NCI-H82 treated with DMSO at 0.1 percent for 48 hours (cell line): Measurements from ENCODE around the gene NTPCR.
A peak's percentile ranks its signal among the peaks of the same experiment; 100 is the strongest.
"Not testable (repeated sequence)": the region's sequence is repeated elsewhere in the genome, so short reads cannot be mapped to it uniquely, and the experiment has no call there.

Experiments used
- DNase-seq: peaks from one replicate; lab custom pipeline; 2025; ENCODE audit not compliant: unreplicated experiment; lab: John Stamatoyannopoulos, UW

NTPCR gene

DNA sequence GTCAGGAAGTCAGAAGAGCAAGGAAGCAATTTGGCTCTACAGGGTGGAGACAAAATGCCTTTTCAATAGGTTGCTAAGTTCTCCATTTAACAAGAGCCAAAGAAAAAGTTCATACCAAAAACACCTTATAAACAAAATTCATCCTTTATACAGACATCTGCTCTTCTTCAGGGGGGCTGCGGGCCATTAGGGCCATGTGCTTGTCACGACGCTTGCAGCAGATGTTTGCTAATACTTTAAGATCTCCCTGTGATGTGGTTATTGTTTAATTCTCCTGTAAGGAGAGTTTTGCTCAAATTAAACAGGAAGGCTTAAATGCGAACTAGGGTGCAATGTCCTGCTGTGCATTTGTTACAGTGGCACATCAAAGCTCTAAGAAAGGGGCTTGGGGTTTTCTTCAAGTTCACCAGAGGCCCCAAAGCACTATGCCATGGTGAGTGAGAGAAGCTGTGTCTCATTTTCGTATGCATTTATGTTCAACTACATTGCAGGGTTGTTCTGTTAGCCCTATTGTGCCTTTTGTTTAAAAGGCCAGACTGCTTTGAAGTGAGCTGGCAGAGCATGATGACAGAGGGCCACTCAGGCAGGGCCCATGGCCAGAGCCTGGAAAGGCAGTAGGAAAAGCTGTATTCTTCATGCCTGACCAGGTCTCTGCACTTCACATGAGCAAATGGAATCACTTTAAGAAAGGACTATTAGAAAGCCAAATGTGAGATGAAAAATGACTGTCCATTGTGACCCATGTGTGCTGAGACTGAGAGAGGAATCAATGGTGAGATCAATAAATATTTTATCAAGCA lies 24.8 kb upstream of the NTPCR start:
- DNase-seq: peak; percentile 12

DNA sequence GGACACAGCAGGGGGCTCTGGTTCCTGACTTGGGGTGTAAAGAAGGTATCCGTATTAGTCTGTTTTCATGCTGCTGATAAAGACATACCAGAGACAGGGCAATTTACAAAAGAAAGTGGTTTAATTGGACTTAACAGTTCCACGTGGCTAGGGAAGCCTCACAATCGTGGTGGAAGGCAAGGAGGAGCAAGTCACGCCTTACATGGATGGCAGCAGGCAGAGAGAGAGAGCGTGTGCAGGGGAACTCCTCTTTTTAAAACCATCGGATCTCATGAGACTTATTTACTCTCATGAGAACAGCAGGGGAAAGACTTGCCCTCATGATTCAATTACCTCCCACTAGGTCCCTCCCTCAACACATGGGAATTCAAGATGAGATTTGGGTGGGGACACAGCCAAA lies 23.2 kb upstream of the NTPCR start:
- not testable (repeated sequence) for DNase-seq

DNA sequence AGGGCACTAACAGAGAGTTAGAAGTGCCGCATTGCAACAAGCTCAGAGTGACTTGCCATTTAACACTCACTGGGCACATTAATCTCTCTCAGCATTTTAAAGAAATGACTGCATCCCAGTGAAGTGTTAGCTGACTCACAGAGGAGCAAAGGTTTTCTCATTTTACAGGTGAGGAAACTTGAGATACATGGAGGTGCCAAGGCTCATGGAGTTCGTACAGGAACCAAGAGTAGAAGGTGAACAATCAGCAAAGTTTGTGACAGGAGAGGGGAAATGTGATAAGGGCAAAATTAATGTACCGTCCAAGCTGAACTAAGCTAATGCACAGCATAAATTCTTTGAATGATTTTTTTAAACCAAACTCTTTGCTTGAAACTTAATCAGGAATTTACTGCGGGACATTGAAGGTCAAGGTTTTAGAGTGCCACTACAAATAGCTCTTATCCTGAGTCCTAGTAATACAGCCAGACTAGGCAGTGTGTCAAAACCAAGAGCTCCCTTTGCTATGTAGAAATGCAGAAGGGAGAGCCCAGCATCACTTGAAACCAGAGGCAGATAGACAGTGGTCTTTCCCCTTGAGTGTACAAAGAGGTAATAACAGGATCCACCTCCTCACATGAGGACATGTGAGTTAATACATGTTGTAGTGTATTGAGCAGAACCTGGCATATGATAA lies 22.4 kb upstream of the NTPCR start:
- DNase-seq: no peak

DNA sequence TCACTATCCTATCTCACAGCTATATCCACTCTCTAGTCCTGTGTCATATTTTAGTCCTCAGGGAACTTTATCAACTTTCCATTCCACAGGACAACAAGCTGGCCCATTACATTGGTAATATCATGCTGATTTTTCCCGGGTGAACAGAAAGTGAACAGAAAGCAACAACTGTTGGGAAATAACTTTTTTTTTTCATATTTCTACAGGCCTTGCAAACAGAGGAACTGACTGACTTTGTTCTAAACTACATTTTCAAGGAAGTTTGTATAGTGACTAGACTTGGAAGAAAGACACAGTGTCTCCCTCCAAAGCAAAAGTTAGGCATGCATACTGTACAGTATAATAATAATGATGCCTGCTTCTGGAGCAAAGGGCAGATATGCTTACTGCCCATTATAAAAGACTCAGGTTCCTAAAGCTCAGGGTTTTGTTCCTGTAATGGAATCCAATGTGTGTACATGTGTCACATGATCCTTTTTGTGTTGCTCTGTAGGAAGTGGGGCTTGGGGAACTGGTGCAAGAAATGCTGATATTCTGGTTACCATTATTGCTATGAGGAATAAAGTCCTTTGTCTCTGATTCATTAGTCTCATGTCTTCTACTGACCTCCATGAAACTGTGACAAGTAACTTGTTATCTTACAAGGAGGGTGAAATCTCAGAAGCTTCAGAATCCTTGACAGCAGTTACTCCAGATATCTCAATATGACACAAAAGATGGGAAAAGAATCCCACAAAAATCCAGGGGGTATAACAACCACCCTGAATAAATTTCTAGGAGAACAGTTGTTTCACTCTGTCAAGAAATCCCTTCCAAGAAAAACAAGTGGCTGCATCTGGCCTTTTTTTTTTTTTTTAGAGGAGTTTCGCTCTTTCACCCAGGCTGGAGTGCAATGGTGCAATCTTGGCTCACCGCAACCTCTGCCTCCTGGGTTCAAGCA lies 17.7 kb upstream of the NTPCR start:
- no peak for DNase-seq

DNA sequence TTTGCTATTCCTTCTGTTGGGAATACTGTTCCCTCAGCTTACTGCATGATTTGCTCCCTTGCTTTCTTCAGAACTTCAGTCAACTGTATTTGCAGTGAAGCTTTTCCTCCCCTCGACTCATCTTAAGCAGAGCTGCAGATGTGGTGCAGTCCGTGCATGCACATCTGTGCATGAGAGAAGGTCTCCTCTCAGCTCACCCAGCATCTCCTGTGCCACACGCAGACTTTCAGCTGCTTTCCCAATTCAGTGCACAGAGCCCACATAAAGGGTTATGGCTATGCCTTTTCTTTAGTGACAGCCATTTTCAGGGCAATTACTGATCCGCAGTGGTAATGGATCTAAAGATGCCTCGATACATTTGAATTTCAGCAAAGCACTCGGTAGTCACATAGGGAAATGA lies 13.5 kb upstream of the NTPCR start:
- no peak for DNase-seq

DNA sequence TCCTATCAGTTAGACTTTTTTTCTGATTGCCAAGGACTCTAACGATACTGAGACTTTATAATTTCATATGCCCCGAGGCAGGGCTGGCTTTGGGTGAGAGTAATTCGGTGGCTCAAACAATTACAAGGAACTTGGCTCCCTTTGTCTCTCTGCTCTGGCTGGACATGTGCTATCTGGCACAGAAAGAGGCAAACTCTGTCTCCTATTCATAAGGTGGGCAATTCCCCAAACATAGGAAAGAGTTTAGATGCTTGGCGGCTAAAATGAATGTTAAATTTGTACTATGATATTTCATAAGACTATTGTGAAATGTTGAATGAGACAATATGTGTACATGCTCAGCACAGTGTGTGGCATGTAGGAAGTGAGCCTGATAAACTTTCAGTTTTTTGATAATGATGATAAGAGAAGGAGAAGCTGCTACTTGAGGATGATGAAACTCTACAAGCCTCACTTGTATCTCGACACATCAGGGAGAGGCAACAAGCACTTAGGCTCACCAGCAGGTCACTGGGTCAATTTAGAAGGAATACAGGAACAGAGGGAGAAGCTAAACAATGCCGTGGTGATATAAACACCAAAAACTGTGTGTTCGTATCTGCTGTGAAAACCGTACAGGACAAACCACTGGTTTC lies 12.6 kb upstream of the NTPCR start:
- no peak for DNase-seq

DNA sequence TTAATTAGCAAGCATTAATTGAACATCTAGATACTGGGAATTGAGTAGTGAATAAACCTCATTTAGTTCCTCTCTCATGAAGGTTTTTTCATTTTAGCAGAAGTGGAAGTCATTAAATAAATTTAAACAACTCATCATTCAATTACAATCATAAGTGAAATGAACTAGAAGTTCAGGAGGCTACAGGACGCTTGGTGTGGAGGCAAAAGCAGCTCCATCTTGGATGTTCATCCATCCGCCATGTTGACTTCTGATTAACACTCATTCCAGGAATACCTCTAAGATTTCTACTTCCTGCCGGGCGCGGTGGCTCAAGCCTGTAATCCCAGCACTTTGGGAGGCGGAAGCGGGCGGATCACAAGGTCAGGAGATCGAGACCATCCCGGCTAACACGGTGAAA lies 11.5 kb upstream of the NTPCR start:
- DNase-seq: no peak

DNA sequence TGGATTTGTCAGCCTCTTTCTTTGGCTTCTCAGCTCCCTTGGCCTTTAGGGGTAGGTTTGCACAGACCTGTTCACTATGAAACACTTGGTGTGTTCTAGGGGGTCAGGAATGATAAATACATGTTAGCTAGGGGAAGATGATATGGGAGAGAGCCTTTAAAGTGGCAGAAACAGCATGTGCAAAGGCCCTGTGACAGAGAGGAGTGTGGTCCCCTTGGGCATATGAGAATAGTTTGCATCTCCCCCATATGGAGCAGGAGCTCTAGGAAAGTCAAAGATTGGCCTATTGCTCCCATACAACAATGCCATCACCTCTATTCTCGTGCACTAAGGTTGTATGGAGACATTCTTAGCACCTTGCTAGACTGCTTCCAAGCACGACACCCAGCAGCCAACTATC lies 10.7 kb upstream of the NTPCR start:
- DNase-seq: no peak

DNA sequence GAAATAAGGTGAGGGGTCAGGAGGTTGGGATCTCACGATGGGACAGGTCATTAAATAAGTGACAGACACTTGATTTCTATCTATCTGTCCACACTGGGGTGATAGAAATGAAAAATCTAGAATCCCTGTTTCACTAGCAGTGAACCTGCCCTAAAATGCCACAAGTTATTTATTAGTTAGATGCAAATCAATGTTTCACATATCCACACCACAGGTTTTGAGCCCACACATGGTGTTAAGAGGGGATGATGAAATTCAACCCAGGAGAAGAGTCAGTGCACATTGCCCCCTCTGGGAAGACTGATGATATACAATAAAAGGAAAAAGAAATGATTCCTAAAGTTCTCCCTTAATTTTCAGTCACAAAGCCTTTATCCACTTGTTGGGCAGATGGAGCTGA lies 10.1 kb upstream of the NTPCR start:
- DNase-seq: no peak

DNA sequence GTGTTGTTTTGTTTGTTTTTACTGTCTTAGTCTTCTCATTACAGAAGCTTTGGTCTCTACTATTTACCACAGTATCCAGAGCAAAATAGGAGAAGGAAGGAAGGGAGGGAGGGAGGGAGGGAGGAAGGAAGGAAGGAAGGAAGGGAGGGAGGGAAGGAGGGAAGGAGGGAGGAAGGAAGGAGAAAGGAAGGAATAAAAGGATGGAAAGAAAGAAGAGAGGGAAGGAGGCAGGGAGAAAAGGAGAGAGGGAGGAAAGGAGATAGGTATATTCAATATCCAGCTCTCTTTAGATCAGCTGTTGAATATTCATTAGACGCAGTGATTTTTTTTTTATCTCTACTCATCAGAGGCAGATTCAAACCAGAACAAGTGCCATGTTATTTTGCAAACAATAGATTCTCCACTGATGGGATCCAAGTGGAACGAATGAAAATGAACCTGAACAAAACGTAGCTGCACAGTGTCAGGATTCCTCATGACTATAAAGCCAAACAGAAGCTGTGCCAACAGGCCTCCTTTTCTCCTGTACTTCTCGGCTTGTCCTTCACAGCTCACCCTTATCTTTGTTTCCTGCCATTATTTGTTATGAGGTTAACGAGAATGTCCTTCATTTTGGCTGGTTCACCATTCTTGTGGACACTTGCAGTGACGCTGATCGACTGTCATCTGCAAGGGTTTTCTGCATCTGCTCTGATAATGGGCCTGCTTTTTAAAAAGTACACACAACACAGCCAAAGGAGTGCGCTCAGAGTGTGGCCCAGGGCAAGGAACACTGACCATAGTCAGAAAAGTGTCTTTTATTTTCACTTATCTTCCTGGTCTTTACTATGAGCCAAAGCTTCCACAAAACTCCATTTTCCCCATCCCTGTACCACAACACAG lies 7.8 kb upstream of the NTPCR start:
- DNase-seq: no peak

DNA sequence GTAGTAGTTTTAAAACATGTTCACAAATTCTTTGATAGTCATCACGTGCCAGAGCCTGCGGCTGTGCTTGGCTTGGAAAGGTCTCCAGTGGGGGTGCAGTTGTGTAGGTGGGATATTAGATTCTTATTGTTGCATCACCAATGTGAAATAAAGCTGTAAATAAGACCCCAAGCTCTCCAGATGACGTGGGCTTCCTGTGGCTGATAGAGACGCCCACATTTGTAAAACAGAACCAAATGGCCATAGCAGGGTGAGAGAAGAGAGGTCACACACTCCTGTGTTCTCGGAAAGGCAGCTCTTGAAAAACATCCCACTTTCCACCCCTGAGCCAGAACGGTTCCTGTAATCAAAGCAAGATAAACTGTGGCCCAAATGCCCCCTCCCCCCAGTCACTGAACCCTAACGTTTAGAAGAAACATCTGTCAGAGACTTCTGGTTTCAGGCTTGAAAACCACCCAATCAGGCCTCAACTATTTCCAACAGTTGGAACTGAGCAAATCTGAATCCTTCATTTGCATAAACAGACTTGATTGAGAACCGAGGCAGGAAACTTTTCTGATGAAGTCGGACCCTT lies 6.6 kb upstream of the NTPCR start:
- no peak for DNase-seq

DNA sequence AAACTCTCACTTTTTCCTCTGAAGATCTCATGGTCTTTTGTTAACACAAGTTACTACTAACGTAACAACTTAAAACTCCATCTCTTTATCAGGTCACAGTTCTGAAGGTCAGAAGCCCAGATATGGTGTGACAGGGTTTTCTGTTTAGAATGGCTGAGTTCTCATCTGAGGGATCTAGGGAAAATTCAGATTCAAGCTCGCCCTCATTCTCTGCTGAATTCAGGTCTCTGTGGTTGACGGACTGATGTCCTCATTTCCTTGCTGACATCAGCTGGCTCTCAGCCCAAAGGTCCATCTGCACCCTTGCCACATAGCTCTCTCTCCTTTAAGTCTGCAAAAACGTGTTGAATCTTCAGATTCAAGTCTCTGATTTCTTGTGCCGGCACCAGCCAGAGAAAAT lies 6.1 kb upstream of the NTPCR start:
- DNase-seq: no peak

DNA sequence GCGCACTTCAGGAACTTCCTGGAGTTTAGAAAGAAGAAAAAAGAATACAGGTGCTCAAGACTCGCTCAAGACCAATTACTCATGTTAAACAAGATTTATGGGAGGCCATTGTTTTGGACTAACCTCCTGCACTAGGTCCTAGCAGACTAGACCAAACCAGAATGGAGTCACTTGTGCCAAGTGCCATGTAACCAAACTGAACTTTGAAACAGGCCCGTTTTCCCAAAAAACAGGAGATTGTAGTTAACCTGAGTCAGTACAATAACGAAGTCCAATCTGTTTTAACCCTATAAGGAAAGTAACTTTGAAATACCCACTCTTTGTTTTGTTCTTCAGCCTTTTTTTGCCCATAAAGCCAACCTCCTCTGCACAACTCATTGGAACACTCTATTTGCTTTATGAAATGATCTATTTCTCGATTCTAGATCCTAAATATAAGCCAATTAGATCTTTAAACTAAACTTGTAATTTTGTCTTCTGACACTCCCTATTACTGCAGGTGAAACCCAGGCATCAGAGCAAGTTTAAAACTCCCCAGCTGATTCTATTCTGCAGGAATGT lies 695 bp upstream of the NTPCR start:
- no peak for DNase-seq

DNA sequence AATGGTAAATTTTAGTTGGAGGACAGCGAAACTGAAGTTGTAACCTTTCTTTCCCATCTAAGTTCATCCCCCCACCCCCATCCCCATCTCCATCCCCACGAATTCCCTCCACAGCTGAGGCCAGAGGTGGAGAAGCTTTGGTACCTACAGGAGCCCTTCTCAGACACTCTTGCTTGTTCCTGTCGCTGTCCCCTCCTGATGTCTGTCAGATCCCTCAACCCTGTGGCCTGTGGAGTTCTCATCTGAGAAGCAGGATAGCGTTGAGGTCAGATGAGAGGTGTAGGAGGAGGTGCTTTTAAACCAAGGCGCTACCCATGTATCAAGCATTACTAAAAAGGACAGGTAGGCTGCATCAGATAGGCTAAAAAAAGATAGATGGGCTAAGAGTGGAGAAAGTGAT lies 769 bp downstream of the NTPCR start:
- no peak for DNase-seq

DNA sequence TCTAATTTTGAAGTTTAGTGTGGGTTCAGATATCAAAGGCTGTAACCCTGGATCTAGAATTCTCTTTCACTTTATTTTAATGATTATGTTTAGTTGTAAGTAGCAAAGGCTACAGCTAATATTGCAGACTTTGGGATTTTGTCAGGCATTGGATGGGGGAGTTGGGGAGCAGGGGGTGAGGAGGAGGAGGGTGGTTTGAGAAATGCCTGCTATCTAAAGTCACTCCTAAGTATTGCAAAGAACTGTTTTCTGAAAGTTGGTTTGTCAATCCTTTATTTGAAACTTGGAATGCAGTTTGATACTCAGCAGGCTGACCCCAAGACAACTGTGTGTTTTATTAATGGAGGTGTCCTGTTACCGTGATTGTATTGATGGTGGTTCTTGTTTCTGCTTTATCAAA lies 1.2 kb downstream of the NTPCR start:
- no peak for DNase-seq

DNA sequence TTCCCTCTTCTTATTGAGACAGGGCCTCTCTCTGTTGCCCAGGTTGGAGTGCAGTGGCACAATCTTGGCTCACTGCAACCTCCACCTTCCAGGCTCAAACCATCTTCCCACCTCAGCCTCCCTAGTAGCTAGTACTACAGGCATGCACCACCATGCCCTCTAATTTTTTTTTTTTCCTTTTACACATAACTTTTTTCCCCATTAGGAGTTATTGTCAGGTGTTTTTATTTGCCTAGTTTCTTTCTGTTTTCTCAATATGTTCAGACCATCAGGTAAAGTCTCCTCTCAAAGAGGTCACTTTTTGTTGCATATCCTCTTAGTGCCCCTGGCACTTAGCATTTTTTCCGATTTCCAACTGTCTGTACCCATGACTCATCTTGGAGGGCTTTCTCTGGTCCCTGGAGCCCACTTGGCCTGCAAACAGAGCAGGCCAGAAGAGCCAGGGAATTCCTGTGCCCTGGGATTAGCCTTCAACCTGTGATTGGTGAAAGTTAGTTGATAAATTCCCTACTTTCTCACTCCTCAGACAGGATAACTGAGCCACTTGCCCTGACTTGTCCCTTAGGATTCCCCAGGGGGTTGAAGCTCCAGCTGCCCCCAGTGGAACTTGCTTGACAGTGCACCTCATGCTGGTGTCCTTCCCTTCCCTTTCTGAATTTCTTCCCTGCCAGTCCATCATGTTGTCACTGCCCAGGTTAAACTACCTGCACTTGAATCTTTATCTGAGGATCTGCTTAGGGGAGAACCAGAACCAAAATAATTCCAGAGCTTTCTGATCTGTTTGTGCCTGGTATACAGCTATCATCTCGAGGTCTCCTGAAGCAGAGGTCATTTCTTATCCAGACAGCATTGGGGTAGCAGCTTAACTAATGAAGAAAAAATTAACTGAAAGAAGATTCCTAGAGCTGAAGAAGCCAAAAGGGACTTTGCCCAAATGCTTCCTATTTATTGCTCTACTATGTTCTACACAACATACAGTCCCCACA lies 2.4 kb downstream of the NTPCR start:
- peak; percentile 41 for DNase-seq

DNA sequence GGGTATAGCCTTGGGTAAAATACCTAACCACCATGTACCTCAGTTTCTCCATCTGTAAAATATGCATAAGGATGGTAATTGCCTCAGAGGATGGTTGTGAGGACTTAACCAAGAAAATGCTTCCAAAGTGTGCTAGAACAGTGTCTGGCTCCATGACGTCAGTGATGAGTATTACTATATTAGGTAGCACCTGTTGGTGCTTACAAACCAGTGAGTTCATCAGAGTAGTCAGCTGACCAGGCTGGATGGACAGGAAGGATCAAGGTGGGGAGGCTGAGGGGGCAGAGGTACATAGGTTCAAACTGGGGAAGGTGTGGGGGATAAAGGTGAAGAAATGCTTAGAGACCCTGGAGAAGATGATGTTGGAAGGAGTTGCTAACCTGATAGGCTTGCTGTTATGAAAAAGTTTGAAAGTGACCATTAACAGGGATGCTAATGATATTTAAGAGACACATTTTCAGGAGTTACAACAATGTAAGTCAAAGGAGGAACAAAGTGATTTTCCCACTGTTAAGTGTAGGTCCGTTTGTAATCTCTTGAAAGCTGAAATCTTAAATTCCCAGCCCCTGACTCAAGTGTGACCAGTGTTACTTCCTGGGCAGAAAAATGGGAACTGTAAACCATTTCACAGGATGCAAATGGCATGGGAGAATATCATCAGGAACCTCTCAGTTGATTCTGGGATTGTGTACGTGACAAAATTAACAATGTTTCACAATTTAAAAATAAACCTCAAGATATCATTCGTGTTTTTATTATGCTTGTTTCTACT lies 4.4 kb downstream of the NTPCR start:
- DNase-seq: no peak

DNA sequence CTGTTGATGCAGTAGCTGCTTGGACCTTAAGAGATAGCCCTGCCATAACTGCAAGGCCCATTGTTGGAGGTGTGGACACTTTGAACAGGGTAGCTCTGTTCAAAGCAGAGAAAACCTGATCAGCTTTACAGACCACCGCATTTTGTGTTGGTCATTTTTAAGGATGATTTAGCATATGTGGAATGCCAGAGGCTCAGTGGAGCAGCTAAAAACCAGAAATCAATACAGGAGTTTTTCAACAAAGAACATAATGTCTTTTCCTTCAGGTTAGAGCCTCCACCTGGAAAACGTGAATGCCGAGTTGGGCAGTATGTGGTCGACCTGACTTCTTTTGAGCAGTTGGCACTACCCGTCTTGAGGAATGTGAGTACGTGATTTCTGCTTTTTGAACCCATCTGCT lies 5.7 kb downstream of the NTPCR start:
- no peak for DNase-seq
